ENCODE results near the gene PCP4.

The PCP4 gene

GRCh38 chr21:39842741-39843459 is 24.3 kb upstream of the PCP4 start:
- no peak for TF ChIP-seq CTCF (IDR thresholded peaks at IDR 0.05)

GRCh38 chr21:39843483-39843882 is 23.8 kb upstream of the PCP4 start:
- no peak for TF ChIP-seq CTCF (IDR thresholded peaks at IDR 0.05)

GRCh38 chr21:39843916-39844315 is 23.3 kb upstream of the PCP4 start:
- TF ChIP-seq CTCF (IDR thresholded peaks at IDR 0.05): no peak

GRCh38 chr21:39845571-39846130 is 21.6 kb upstream of the PCP4 start:
- no peak for TF ChIP-seq CTCF (IDR thresholded peaks at IDR 0.05)

GRCh38 chr21:39847877-39848276 is 19.4 kb upstream of the PCP4 start:
- TF ChIP-seq CTCF (IDR thresholded peaks at IDR 0.05): no peak

GRCh38 chr21:39849014-39849655 is 18.1 kb upstream of the PCP4 start:
- no peak for TF ChIP-seq CTCF (IDR thresholded peaks at IDR 0.05)

GRCh38 chr21:39850333-39850732 is 16.9 kb upstream of the PCP4 start:
- TF ChIP-seq CTCF (IDR thresholded peaks at IDR 0.05): no peak

All from LNCAP (cell line).